NCI-H146 treated with DMSO at 0.1 percent for 48 hours (cell line): Measurements from ENCODE around the gene NOS1AP.
A peak's percentile ranks its signal among the peaks of the same experiment; 100 is the strongest.
"Not testable (repeated sequence)": the region's sequence is repeated elsewhere in the genome, so short reads cannot be mapped to it uniquely, and the experiment has no call there.

ENCODE experiments used
- DNase-seq: peaks from one replicate; lab custom pipeline; 2025; ENCODE audit not compliant: unreplicated experiment; lab: John Stamatoyannopoulos, UW

NOS1AP gene

GRCh38 chr1:162324396-162324795, 254.9 kb downstream of the NOS1AP start:
- DNase-seq: no peak

- no peak for DNase-seq
Measured at GRCh38 chr1:162326559-162326958, 257.1 kb downstream of the NOS1AP start.

GRCh38 chr1:162327144-162327787, 257.8 kb downstream of the NOS1AP start:
- no peak for DNase-seq

- DNase-seq: no peak
Measured at GRCh38 chr1:162327788-162328165, 258.3 kb downstream of the NOS1AP start.

- DNase-seq: no peak
Measured at GRCh38 chr1:162328512-162328911, 259.0 kb downstream of the NOS1AP start.

- no peak for DNase-seq
Measured at GRCh38 chr1:162329826-162330225, 260.3 kb downstream of the NOS1AP start.

- no peak for DNase-seq
Measured at GRCh38 chr1:162333991-162334390, 264.5 kb downstream of the NOS1AP start.

- DNase-seq: no peak
Measured at GRCh38 chr1:162335126-162335525, 265.6 kb downstream of the NOS1AP start.

GRCh38 chr1:162336621-162337285, 267.3 kb downstream of the NOS1AP start:
- DNase-seq: no peak

- no peak for DNase-seq
Measured at GRCh38 chr1:162342452-162342983, 273.0 kb downstream of the NOS1AP start.

GRCh38 chr1:162343470-162343869, 274.0 kb downstream of the NOS1AP start:
- no peak for DNase-seq

- no peak for DNase-seq
Measured at GRCh38 chr1:162347281-162347680, 277.8 kb downstream of the NOS1AP start.

- peak; percentile 31 for DNase-seq
Measured at GRCh38 chr1:162349635-162350330, 280.3 kb downstream of the NOS1AP start.

GRCh38 chr1:162351246-162351842, 281.9 kb downstream of the NOS1AP start:
- DNase-seq: no peak

GRCh38 chr1:162351874-162352273, 282.4 kb downstream of the NOS1AP start:
- DNase-seq: not testable (repeated sequence)

GRCh38 chr1:162353078-162353477, 283.6 kb downstream of the NOS1AP start:
- no peak for DNase-seq

GRCh38 chr1:162353702-162354101, 284.2 kb downstream of the NOS1AP start:
- DNase-seq: no peak

- peak; percentile 29 for DNase-seq
Measured at GRCh38 chr1:162357681-162358266, 288.3 kb downstream of the NOS1AP start.

GRCh38 chr1:162358928-162359327, 289.4 kb downstream of the NOS1AP start:
- DNase-seq: no peak

- no peak for DNase-seq
Measured at GRCh38 chr1:162359523-162360236, 290.2 kb downstream of the NOS1AP start.
